H1 (cell line): ENCODE measurements around the gene TMEM164. TPM values are rescaled to one million over a fixed set of nuclear protein-coding genes. Genes with fewer than 3 reads are reported as not detected.

ENCODE experiments used
- CTCF ChIA-PET: fragments of 300-600 bp; sonication (Branson Sonifier 250); formaldehyde crosslinking; loops from one replicate; lab custom pipeline; 2021; ENCODE audit not compliant: partially characterized antibody; lab: Charles Lee
- POLR2A ChIA-PET: fragments of 300-600 bp; sonication (Branson Sonifier 250); formaldehyde crosslinking; loops from one replicate; lab custom pipeline; 2021; ENCODE audit warnings: inconsistent platforms; ENCODE audit not compliant: partially characterized antibody; lab: Charles Lee
- DNase-seq, 2 experiments: peaks; one replicate each; pipeline versions ENCODE4 v3.0.0 to v3.0.0-alpha.2; 2010 to 2022; ENCODE audit warnings: low spot score in 2 of 2, low read depth in 1 of 2, mixed read lengths in 1 of 2
- FAIRE-seq: peaks from 2 replicates; lab custom pipeline; 2011; peaks lifted over from hg19 to GRCh38; lab: Jason Lieb, UNC
- H2AFZ ChIP-seq: 2 replicates; pipeline ENCODE4 v1.8.1; 2012; ENCODE audit warnings: low read length, inconsistent platforms
- H2AK5ac ChIP-seq: 2 replicates; pipeline ENCODE4 v1.6.1; 2013; ENCODE audit warnings: low read depth, low read length
- H2BK120ac ChIP-seq: replicated peaks from 2 replicates; pipeline ENCODE3; 2013; ENCODE audit warnings: low read depth, low read length, inconsistent platforms
- H2BK12ac ChIP-seq: 2 replicates; pipeline ENCODE4 v1.6.1; 2013; ENCODE audit warnings: low read depth, low read length
- H2BK15ac ChIP-seq: 2 replicates; pipeline ENCODE4 v1.6.1; 2013; ENCODE audit warnings: low read length
- H2BK20ac ChIP-seq: 2 replicates; pipeline ENCODE4 v1.6.1; 2013; ENCODE audit warnings: low read length
- H2BK5ac ChIP-seq: 2 replicates; pipeline ENCODE4 v1.6.1; 2013; ENCODE audit warnings: low read depth, low read length
- H3K14ac ChIP-seq: 2 replicates; pipeline ENCODE4 v1.6.1; 2013; ENCODE audit warnings: inconsistent platforms; ENCODE audit not compliant: insufficient read length
- H3K18ac ChIP-seq: 2 replicates; pipeline ENCODE4 v1.6.1; 2013; ENCODE audit warnings: low read length; ENCODE audit errors: extremely low read depth
- H3K23ac ChIP-seq: 2 replicates; pipeline ENCODE4 v1.6.1; 2013; ENCODE audit warnings: inconsistent platforms; ENCODE audit not compliant: insufficient read length
- H3K23me2 ChIP-seq: 2 replicates; pipeline ENCODE4 v1.6.1; 2013; ENCODE audit warnings: low read depth, low read length
- H3K27ac ChIP-seq: 2 replicates; pipeline ENCODE4 v1.6.1; 2011; ENCODE audit warnings: low read depth, low read length, inconsistent platforms
- H3K27me3 ChIP-seq, 4 experiments: replicated peaks in 1 of 4; 1 replicate in 1 of 4; 2 replicates in 3 of 4; pipeline versions ENCODE4 v1.6.1 to v1.8.1; 2011 to 2013; ENCODE audit warnings: low read length in 3 of 4, mild to moderate bottlenecking in 3 of 4, inconsistent platforms in 2 of 4, mixed read lengths in 2 of 4, moderate library complexity in 1 of 4; ENCODE audit not compliant: control insufficient read depth in 3 of 4, insufficient read depth in 3 of 4; ENCODE audit errors: extremely low read depth in 1 of 4
- H3K36me3 ChIP-seq, 4 experiments: 2 replicates each; pipeline versions ENCODE4 v1.6.1 to v1.8.1; 2011 to 2013; ENCODE audit warnings: mild to moderate bottlenecking in 4 of 4, low read length in 3 of 4, moderate library complexity in 2 of 4, control low read depth in 1 of 4, inconsistent platforms in 1 of 4; ENCODE audit not compliant: insufficient read depth in 4 of 4, control insufficient read depth in 2 of 4
- H3K4ac ChIP-seq: replicated peaks from 2 replicates; pipeline ENCODE3; 2013; ENCODE audit warnings: low read length, low read depth, mixed read lengths, inconsistent platforms; ENCODE audit not compliant: insufficient read length
- H3K4me1 ChIP-seq, 4 experiments: replicated peaks in 1 of 4; 1 replicate in 1 of 4; 2 replicates in 3 of 4; pipeline versions ENCODE4 v1.6.1 to v1.8.1; 2011 to 2013; ENCODE audit warnings: low read length in 3 of 4, inconsistent platforms in 2 of 4, mixed read lengths in 1 of 4; ENCODE audit not compliant: insufficient read depth in 4 of 4, control insufficient read depth in 3 of 4
- H3K4me2 ChIP-seq, 2 experiments: 2 replicates each; pipeline versions ENCODE4 v1.6.1 to v1.8.1; 2011 to 2013; ENCODE audit warnings: low read depth in 2 of 2, low read length in 2 of 2, control low read depth in 1 of 2, inconsistent platforms in 1 of 2, mild to moderate bottlenecking in 1 of 2; ENCODE audit not compliant: insufficient read depth in 1 of 2
- H3K4me3 ChIP-seq, 4 experiments: fragments of 200-600, 300-600 bp in 1 of 4; sonication (generic), shearing (Covaris generic), sonication (Bioruptor Twin) in 1 of 4; 2 replicates each; pipeline versions ENCODE4 v1.5.1 to v1.8.1; 2011 to 2016; ENCODE audit warnings: low read length in 4 of 4, low read depth in 3 of 4, control low read depth in 2 of 4, inconsistent platforms in 2 of 4, mild to moderate bottlenecking in 2 of 4, mixed read lengths in 1 of 4, moderate library complexity in 1 of 4; ENCODE audit not compliant: insufficient read depth in 2 of 4; ENCODE audit errors: extremely low read depth in 1 of 4
- H3K56ac ChIP-seq: replicated peaks from 2 replicates; pipeline ENCODE3; 2013; ENCODE audit warnings: low read depth, mild to moderate bottlenecking, mixed read lengths, low read length, inconsistent platforms; ENCODE audit not compliant: insufficient read length
- H3K79me1 ChIP-seq: 2 replicates; pipeline ENCODE4 v1.6.1; 2013; ENCODE audit warnings: low read depth, low read length, control low read depth
- H3K79me2 ChIP-seq, 2 experiments: 2 replicates each; pipeline versions ENCODE4 v1.6.1 to v1.8.1; 2012 to 2013; ENCODE audit warnings: low read length in 2 of 2, mild to moderate bottlenecking in 2 of 2, inconsistent platforms in 1 of 2; ENCODE audit not compliant: insufficient read depth in 2 of 2, control insufficient read depth in 1 of 2
- H3K9ac ChIP-seq, 4 experiments: replicated peaks in 1 of 4; 1 replicate in 1 of 4; 2 replicates in 3 of 4; pipeline versions ENCODE4 v1.6.1 to v1.8.1; 2011 to 2013; ENCODE audit warnings: low read depth in 3 of 4, low read length in 3 of 4, control low read depth in 2 of 4, mild to moderate bottlenecking in 2 of 4, moderate library complexity in 2 of 4, inconsistent platforms in 1 of 4; ENCODE audit errors: extremely low read depth in 1 of 4
- H3K9me3 ChIP-seq, 2 experiments: 2 replicates each; pipeline versions ENCODE4 v1.6.1 to v1.8.1; 2012 to 2013; ENCODE audit warnings: mild to moderate bottlenecking in 2 of 2, moderate library complexity in 2 of 2, control low read depth in 1 of 2, inconsistent platforms in 1 of 2, low read depth in 1 of 2, low read length in 1 of 2, mixed read lengths in 1 of 2; ENCODE audit not compliant: insufficient read depth in 2 of 2
- H4K20me1 ChIP-seq, 2 experiments: replicated peaks in 1 of 2; 2 replicates each; pipeline versions ENCODE3 to v1.8.1; 2011 to 2013; ENCODE audit warnings: inconsistent platforms in 2 of 2, low read length in 2 of 2, mild to moderate bottlenecking in 1 of 2; ENCODE audit not compliant: insufficient read depth in 2 of 2, control insufficient read depth in 1 of 2
- H4K5ac ChIP-seq: 2 replicates; pipeline ENCODE4 v1.6.1; 2013; ENCODE audit warnings: low read length, low read depth, mixed read lengths, inconsistent platforms; ENCODE audit not compliant: insufficient read length
- H4K8ac ChIP-seq: 2 replicates; pipeline ENCODE4 v1.8.0; 2013; ENCODE audit warnings: mild to moderate bottlenecking, moderate library complexity, low read length, inconsistent platforms; ENCODE audit not compliant: insufficient read depth; ENCODE audit errors: extremely low read depth
- H4K91ac ChIP-seq: replicated peaks from 2 replicates; pipeline ENCODE3; 2013; ENCODE audit warnings: low read length, mixed read lengths, inconsistent platforms; ENCODE audit not compliant: insufficient read length
- CBX5 ChIP-seq: fragments of 300-800, 300-1000 bp; sonication (generic); IDR thresholded peaks from 2 replicates; pipeline ENCODE4 v1.7.1; 2016; ENCODE audit warnings: antibody characterized with exemption, low read length, low read depth
- CHD1 ChIP-seq: IDR thresholded peaks from 2 replicates; pipeline ENCODE4 v1.6.1; 2012; ENCODE audit warnings: low read depth, low read length, improper control_type of control experiment
- CTCF ChIP-seq, 3 experiments: IDR thresholded peaks; 1 replicate in 2 of 3; 2 replicates in 1 of 3; pipeline versions ENCODE4 v1.5.1 to v1.6.1; 2011; ENCODE audit warnings: low read length in 3 of 3, mild to moderate bottlenecking in 3 of 3, inconsistent platforms in 2 of 3, low read depth in 1 of 3, moderate library complexity in 1 of 3; ENCODE audit not compliant: insufficient read depth in 1 of 3; ENCODE audit errors: control extremely low read depth in 1 of 3
- MAX ChIP-seq: IDR thresholded peaks from 2 replicates; pipeline ENCODE4 v1.6.1; 2012; ENCODE audit warnings: inconsistent platforms
- NANOG ChIP-seq: IDR thresholded peaks from 2 replicates; pipeline ENCODE4 v1.6.1; 2011; ENCODE audit warnings: low read length, low read depth, mild to moderate bottlenecking, inconsistent platforms; ENCODE audit not compliant: insufficient read depth, poor library complexity, severe bottlenecking
- SIN3A ChIP-seq, 2 experiments: IDR thresholded peaks in 1 of 2; conservative IDR thresholded peaks in 1 of 2; 2 replicates each; pipeline ENCODE4 v1.6.1; 2011 to 2012; ENCODE audit warnings: low read length in 2 of 2, improper control_type of control experiment in 1 of 2, low read depth in 1 of 2, mild to moderate bottlenecking in 1 of 2
- TAF7 ChIP-seq: optimal IDR thresholded peaks from 2 replicates; pipeline ENCODE3; 2011; ENCODE audit warnings: low read depth, mild to moderate bottlenecking, inconsistent platforms, low read length, moderate library complexity, borderline replicate concordance
- WGBS, 2 experiments: shearing (Covaris generic) in 1 of 2; methylation state at CpG; one replicate each; pipeline versions ENCODE4 v1.1.6 to v1.1.7; 2013 to 2015; ENCODE audit warnings: low lambda C conversion rate in 2 of 2, mixed read lengths in 2 of 2, inconsistent platforms in 1 of 2, low coverage in 1 of 2, missing lambda C conversion rate in 1 of 2; ENCODE audit not compliant: insufficient replicate concordance in 2 of 2, insufficient coverage in 1 of 2, insufficient read length in 1 of 2; ENCODE audit errors: extremely low coverage in 1 of 2, missing lambda C conversion rate in 1 of 2; 5-methylcytosine and 5-hydroxymethylcytosine counted together
- polyA plus RNA-seq, 7 experiments: library from polyadenylated mRNA; depleted of rRNA in 3 of 7; stranded (reverse) in 5 of 7; unstranded in 2 of 7; fragments of >200 nt in 5 of 7; fragments of 200-250 nt in 2 of 7; gene quantifications; 1 replicate in 5 of 7; 2 replicates in 1 of 7; 4 replicates in 1 of 7; pipeline versions ENCODE4 v1.2.1 to v1.2.3, GENCODE V29; 2011 to 2013; ENCODE audit warnings: missing spikeins in 2 of 7, mixed read lengths in 2 of 7
- total RNA-seq: library from RNA; stranded (reverse); fragmentation: NEBNext Ultra II Directional; extraction: Animal tissue kit (Norgen Biotek cat#: 25700); gene quantifications from 2 replicates; pipeline ENCODE4 v1.2.1, GENCODE V29; 2021
- TF ChIP-seq, protein P1 (sequence below): IDR thresholded peaks from 2 replicates; pipeline ENCODE4 v1.6.1; 2012; ENCODE audit warnings: inconsistent platforms

Gene TMEM164
- total and polyA plus RNA-seq, 2 of the 8 experiments (the other 6 are each of a cell fraction or from before 2014, with no cell fraction given), result 7.3 to 14.8 TPM

DNA sequence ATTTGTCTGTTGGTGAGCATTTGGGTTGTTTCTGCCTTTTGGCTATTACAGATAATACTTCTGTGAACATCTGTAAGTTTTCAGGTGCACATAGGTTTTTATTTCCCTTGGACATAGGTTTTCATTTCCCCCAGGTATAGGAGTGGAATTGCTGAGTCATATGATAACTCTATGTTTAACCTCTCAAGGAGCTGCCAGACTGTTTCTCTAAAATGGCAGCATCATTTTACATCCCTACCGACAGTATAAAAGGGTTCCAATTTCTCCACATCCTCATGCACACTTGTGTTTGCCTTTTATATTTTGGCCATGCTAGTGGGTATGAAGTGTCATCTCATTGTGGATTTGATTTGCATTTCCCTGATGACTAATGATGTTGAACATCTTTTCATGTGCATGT is 53.5 kb downstream of the TMEM164 start:
- Histone ChIP-seq H3K4ac (no peak overlapping the region), H4K5ac (no peak overlapping the region), H3K9ac (no peak overlapping the region), H4K8ac (no peak overlapping the region), H3K18ac (no peak overlapping the region), H2BK15ac (no peak overlapping the region), H3K36me3 (no peaks in the 10 kb centered on the region), H2AFZ (no peak overlapping the region), H3K23ac (no peak overlapping the region), H3K4me1 (no peaks in the 10 kb centered on the region), H3K4me3 (no peak overlapping the region), H4K20me1 (no peaks in the 10 kb centered on the region), H3K14ac (no peak overlapping the region), H3K79me1 (no peaks in the 10 kb centered on the region), H3K23me2 (no peaks in the 10 kb centered on the region), H3K27ac (no peak overlapping the region), H2BK12ac (no peak overlapping the region), H3K27me3 (no peaks in the 10 kb centered on the region), H3K79me2 (no peaks in the 10 kb centered on the region), H3K4me2 (no peak overlapping the region), H2BK5ac (no peak overlapping the region), H4K91ac (no peak overlapping the region), H2BK120ac (no peak overlapping the region), H3K9me3 (no peaks in the 10 kb centered on the region), H2BK20ac (no peak overlapping the region), H2AK5ac (no peak overlapping the region), H3K56ac (no peak overlapping the region)
- ChIA-PET POLR2A (no interaction called here), CTCF (interaction anchor here (1.6 kb wide), 1 partner anchor 30 kb away, joined by 3 read pairs; no protein-coding TSS in a partner anchor)
- TF ChIP-seq CHD1 (no peak), SIN3A (conservative IDR thresholded peaks at IDR 0.05 in 1 of 2, IDR thresholded peaks at IDR 0.05 in 1 of 2; ENCODE audit: low read depth in 1 of 2, low read length in 2 of 2) (no peak), MAX (no peak), CBX5 (no peak), NANOG (no peak), TAF7 (no peak), CTCF (IDR thresholded peaks at IDR 0.05; ENCODE audit: control extremely low read depth in 1 of 3, insufficient read depth in 1 of 3, low read depth in 1 of 3, low read length in 3 of 3) (no peak)
- TF ChIP-seq, protein P1, sequence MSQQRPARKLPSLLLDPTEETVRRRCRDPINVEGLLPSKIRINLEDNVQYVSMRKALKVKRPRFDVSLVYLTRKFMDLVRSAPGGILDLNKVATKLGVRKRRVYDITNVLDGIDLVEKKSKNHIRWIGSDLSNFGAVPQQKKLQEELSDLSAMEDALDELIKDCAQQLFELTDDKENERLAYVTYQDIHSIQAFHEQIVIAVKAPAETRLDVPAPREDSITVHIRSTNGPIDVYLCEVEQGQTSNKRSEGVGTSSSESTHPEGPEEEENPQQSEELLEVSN, result no peak
- FAIRE-seq (no peak), DNase-seq (no peak)
- 83% methylated on average over 1 of the region's 1 CpG; no CpG with 5 or more reads in 1 of the 2 experiments for WGBS, 2 experiments
